ENCODE data around the gene MED16. TPM values are rescaled to one million over a fixed set of nuclear protein-coding genes. Genes with fewer than 3 reads are reported as not detected.

Gene MED16
- total and polyA plus RNA-seq, 2 of the 4 experiments (the other 2 are of a cell fraction) = 8.1 to 40.2 TPM

DNA sequence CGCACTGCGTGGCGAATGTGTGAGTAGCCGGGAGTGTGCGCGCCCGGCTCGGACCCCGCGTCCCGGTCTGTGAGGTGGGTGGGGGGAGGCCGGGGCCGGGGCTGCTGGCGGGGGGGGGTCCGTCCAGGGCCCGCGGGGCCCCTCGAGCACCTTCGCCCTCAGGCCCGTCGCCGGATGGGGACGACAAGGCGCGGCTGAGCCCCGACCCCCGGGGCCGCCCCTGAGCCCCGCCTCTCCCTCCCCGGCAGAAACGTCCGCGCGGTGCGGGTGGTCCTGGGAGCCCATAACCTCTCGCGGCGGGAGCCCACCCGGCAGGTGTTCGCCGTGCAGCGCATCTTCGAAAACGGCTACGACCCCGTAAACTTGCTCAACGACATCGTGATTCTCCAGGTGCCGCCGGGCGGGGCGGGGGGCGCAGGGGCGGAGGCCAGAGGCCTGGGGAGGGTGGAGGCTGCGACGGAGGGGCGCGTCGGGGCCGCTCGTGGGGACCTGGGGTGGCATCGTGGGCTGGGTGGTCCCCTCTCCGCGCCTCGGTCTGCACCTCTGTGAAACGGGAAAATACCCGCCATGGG lies 39.9 kb downstream of the MED16 start:
- no peak overlapping the region for H3K18ac ChIP-seq (ENCODE audit: low read depth, low read length)
- H2AK5ac ChIP-seq (ENCODE audit: low read depth, low read length) = no peak overlapping the region
- no peaks in the 10 kb centered on the region for H3K9me3 ChIP-seq (ENCODE audit: control insufficient read depth, insufficient read depth, low read length)
- H3K79me1 ChIP-seq (ENCODE audit: low read depth in 1 of 2, low read length in 2 of 2) = no peaks in the 10 kb centered on the region
- H4K91ac ChIP-seq (ENCODE audit: insufficient read depth, low read depth, low read length) = no peak overlapping the region
- H2BK15ac ChIP-seq (ENCODE audit: low read depth, low read length) = no peak overlapping the region
- no TSS peak for BruUV-seq (replicated peaks)
- no peak overlapping the region for H3K23ac ChIP-seq (ENCODE audit: low read depth, low read length)
- H2BK5ac ChIP-seq (ENCODE audit: low read depth, low read length, poor library complexity, severe bottlenecking) = no peak overlapping the region
- DNase-seq = no peak
- H3K36me3 ChIP-seq (ENCODE audit: control insufficient read depth, insufficient read depth, low read length) = no peaks in the 10 kb centered on the region
- peaks cover 2% of the 10 kb centered on the region; the same call in 1 of the 2 replicates for H3K27me3 ChIP-seq (ENCODE audit: control insufficient read depth, insufficient read depth, low read length)
- TF ChIP-seq RAD21 (IDR thresholded peaks at IDR 0.05; ENCODE audit: low read length) (no peak), CEBPB (IDR thresholded peaks at IDR 0.05; ENCODE audit: low read depth, low read length) (no peak), CHD1 (IDR thresholded peaks at IDR 0.05; ENCODE audit: low read depth, low read length) (no peak), RFX5 (IDR thresholded peaks at IDR 0.05; ENCODE audit: low read depth, low read length) (no peak), NFE2L2 (IDR thresholded peaks at IDR 0.05; ENCODE audit: low read depth, low read length) (no peak), FOS (IDR thresholded peaks at IDR 0.05; ENCODE audit: low read depth, low read length) (no peak), POLR2A (IDR thresholded peaks at IDR 0.05; ENCODE audit: low read depth, low read length) (no peak), RCOR1 (IDR thresholded peaks at IDR 0.05; ENCODE audit: insufficient replicate concordance, low read length) (no peak), SMC3 (IDR thresholded peaks at IDR 0.05; ENCODE audit: low read depth, low read length) (no peak), MXI1 (IDR thresholded peaks at IDR 0.05; ENCODE audit: borderline replicate concordance, low read depth, low read length) (no peak), MAZ (IDR thresholded peaks at IDR 0.05; ENCODE audit: borderline replicate concordance, low read depth, low read length) (no peak), MAFK (IDR thresholded peaks at IDR 0.05; ENCODE audit: low read depth, low read length) (no peak), BHLHE40 (IDR thresholded peaks at IDR 0.05; ENCODE audit: low read depth, low read length) (no peak)
- TF ChIP-seq, protein P1, sequence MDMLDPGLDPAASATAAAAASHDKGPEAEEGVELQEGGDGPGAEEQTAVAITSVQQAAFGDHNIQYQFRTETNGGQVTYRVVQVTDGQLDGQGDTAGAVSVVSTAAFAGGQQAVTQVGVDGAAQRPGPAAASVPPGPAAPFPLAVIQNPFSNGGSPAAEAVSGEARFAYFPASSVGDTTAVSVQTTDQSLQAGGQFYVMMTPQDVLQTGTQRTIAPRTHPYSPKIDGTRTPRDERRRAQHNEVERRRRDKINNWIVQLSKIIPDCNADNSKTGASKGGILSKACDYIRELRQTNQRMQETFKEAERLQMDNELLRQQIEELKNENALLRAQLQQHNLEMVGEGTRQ (IDR thresholded peaks at IDR 0.05; ENCODE audit: low read depth, low read length) = no peak
- TF ChIP-seq, protein P2, sequence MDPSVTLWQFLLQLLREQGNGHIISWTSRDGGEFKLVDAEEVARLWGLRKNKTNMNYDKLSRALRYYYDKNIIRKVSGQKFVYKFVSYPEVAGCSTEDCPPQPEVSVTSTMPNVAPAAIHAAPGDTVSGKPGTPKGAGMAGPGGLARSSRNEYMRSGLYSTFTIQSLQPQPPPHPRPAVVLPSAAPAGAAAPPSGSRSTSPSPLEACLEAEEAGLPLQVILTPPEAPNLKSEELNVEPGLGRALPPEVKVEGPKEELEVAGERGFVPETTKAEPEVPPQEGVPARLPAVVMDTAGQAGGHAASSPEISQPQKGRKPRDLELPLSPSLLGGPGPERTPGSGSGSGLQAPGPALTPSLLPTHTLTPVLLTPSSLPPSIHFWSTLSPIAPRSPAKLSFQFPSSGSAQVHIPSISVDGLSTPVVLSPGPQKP (IDR thresholded peaks at IDR 0.05; ENCODE audit: borderline replicate concordance, low read depth, low read length) = no peak
- TF ChIP-seq, protein P3, sequence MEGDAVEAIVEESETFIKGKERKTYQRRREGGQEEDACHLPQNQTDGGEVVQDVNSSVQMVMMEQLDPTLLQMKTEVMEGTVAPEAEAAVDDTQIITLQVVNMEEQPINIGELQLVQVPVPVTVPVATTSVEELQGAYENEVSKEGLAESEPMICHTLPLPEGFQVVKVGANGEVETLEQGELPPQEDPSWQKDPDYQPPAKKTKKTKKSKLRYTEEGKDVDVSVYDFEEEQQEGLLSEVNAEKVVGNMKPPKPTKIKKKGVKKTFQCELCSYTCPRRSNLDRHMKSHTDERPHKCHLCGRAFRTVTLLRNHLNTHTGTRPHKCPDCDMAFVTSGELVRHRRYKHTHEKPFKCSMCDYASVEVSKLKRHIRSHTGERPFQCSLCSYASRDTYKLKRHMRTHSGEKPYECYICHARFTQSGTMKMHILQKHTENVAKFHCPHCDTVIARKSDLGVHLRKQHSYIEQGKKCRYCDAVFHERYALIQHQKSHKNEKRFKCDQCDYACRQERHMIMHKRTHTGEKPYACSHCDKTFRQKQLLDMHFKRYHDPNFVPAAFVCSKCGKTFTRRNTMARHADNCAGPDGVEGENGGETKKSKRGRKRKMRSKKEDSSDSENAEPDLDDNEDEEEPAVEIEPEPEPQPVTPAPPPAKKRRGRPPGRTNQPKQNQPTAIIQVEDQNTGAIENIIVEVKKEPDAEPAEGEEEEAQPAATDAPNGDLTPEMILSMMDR (conservative IDR thresholded peaks at IDR 0.05; ENCODE audit: low read depth, low read length) = no peak
- no peak overlapping the region for H2AFZ ChIP-seq (replicated peaks; ENCODE audit: low read length, poor library complexity)
- no peak overlapping the region for H2AK9ac ChIP-seq (replicated peaks; ENCODE audit: low read depth, low read length, poor library complexity)
- H3K4me1 ChIP-seq (ENCODE audit: control insufficient read depth, insufficient read depth, low read length) = peaks cover 6% of the 10 kb centered on the region
- no peak overlapping the region for H4K5ac ChIP-seq (ENCODE audit: low read depth, low read length)
- no peak overlapping the region for H3K27ac ChIP-seq (ENCODE audit: insufficient read depth, low read length)
- no peak overlapping the region for H2BK20ac ChIP-seq (ENCODE audit: low read depth, low read length)
- no peak overlapping the region for H3K4ac ChIP-seq (ENCODE audit: low read depth, low read length)
- H4K8ac ChIP-seq (ENCODE audit: low read depth in 2 of 2, low read length in 2 of 2) = no peak overlapping the region
- no peak overlapping the region for H3K9ac ChIP-seq (ENCODE audit: low read depth, low read length)
- intact Hi-C loops (cut with micrococcal nuclease) = no loop called here
- H3K14ac ChIP-seq (replicated peaks; ENCODE audit: low read depth, low read length) = no peak overlapping the region
- no peak overlapping the region for H3K56ac ChIP-seq (ENCODE audit: extremely low read depth, insufficient read depth, low read length)
- no peak overlapping the region for H3K4me3 ChIP-seq (ENCODE audit: insufficient read depth, low read depth, low read length)
- ChIA-PET CTCF (no interaction called here), POLR2A (ENCODE audit: unreplicated experiment) (no interaction called here)
- H3K9me1 ChIP-seq (ENCODE audit: insufficient read depth, low read length) = no peaks in the 10 kb centered on the region
- 22% methylated on average over 17 of the region's 67 CpGs; no CpG with 5 or more reads in 1 of the 2 experiments for WGBS, 2 experiments (ENCODE audit: extremely low coverage in 2 of 2, insufficient read length in 1 of 2)
- H2BK120ac ChIP-seq (ENCODE audit: low read depth, low read length) = no peak overlapping the region
- ATAC-seq (ENCODE audit: low read depth) = no peak
- dilution Hi-C loops (cut with HindIII; ENCODE audit: low sequenced_read_pairs, unreplicated experiment) = no loop called here
- H3K4me2 ChIP-seq (ENCODE audit: low read depth, low read length) = no peak overlapping the region
- no peaks in the 10 kb centered on the region for H4K20me1 ChIP-seq (ENCODE audit: insufficient read depth, low read length)
- in situ Hi-C loops (cut with MboI; ENCODE audit: low sequenced_read_pairs) = no loop called here

All from IMR-90 (cell line).